ENCODE measurements around the gene CDNF. TPM values are rescaled to one million over a fixed set of nuclear protein-coding genes. Genes with fewer than 3 reads are reported as not detected.

Gene CDNF
- total and polyA plus RNA-seq, 2 donors (not counting 3 experiments of a cell fraction or from before 2014, with no cell fraction given) = 0.40 to 0.58 TPM

GRCh38 chr10:14823966-14824365, 13.9 kb downstream of the CDNF start:
- no peak overlapping the region for H3K4me3 ChIP-seq (replicated peaks in 1 of 3; ENCODE audit: insufficient read depth in 1 of 3, low read depth in 1 of 3, low read length in 3 of 3)
- intact Hi-C loops (cut with micrococcal nuclease) = loop anchor here (1.0 kb wide), 7 partner anchors 42 to 627 kb away; no protein-coding TSS in a partner anchor
- H3K27ac ChIP-seq (ENCODE audit: insufficient read depth, low read depth, low read length) = no peak overlapping the region
- no peak for DNase-seq (ENCODE audit: low read depth, low spot score)
- H4K20me1 ChIP-seq (replicated peaks; ENCODE audit: control insufficient read depth, extremely low read depth, insufficient read depth, low read length) = no peaks in the 10 kb centered on the region
- FAIRE-seq = no peak
- H3K9ac ChIP-seq (replicated peaks; ENCODE audit: extremely low read depth, insufficient read depth, low read length) = no peak overlapping the region
- H2AFZ ChIP-seq (ENCODE audit: low read depth, low read length) = no peak overlapping the region
- no peaks in the 10 kb centered on the region for H3K36me3 ChIP-seq (ENCODE audit: control insufficient read depth in 2 of 2, extremely low read depth in 1 of 2, insufficient read depth in 2 of 2, low read length in 2 of 2)
- no peaks in the 10 kb centered on the region for H3K9me3 ChIP-seq (replicated peaks; ENCODE audit: control insufficient read depth, insufficient read depth, low read length)
- no TSS peak for BruUV-seq (replicated peaks)
- CTCF ChIA-PET = interaction anchor here (0.8 to 4.5 kb wide), 28 partner anchors 10 to 627 kb away, joined by 3 to 38 read pairs (median 6); partner anchors contain the start of genes CDNF, HSPA14 and MSANTD7
- dilution Hi-C loops (cut with MboI; ENCODE audit: extremely low pct_ligation_motif_present, low sequenced_read_pairs) = no loop called here
- POLR2A ChIA-PET = interaction anchor here (0.6 kb wide), 1 partner anchor 54 kb away, joined by 3 read pairs; no protein-coding TSS in a partner anchor
- peaks cover 20% of the 10 kb centered on the region for H3K4me1 ChIP-seq (ENCODE audit: control insufficient read depth, extremely low read depth, insufficient read depth, low read length)
- no peak overlapping the region for H3K4me2 ChIP-seq (ENCODE audit: insufficient read depth, low read length)
- no peaks in the 10 kb centered on the region for H3K79me2 ChIP-seq (ENCODE audit: control insufficient read depth, insufficient read depth, low read length)
- no peaks in the 10 kb centered on the region for H3K9me1 ChIP-seq (replicated peaks; ENCODE audit: control insufficient read depth, extremely low read depth, insufficient read depth, low read length)
- TF ChIP-seq, protein P1, sequence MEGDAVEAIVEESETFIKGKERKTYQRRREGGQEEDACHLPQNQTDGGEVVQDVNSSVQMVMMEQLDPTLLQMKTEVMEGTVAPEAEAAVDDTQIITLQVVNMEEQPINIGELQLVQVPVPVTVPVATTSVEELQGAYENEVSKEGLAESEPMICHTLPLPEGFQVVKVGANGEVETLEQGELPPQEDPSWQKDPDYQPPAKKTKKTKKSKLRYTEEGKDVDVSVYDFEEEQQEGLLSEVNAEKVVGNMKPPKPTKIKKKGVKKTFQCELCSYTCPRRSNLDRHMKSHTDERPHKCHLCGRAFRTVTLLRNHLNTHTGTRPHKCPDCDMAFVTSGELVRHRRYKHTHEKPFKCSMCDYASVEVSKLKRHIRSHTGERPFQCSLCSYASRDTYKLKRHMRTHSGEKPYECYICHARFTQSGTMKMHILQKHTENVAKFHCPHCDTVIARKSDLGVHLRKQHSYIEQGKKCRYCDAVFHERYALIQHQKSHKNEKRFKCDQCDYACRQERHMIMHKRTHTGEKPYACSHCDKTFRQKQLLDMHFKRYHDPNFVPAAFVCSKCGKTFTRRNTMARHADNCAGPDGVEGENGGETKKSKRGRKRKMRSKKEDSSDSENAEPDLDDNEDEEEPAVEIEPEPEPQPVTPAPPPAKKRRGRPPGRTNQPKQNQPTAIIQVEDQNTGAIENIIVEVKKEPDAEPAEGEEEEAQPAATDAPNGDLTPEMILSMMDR (IDR thresholded peaks at IDR 0.05; ENCODE audit: extremely low read depth in 1 of 2, insufficient read depth in 1 of 2, low read depth in 1 of 2, low read length in 2 of 2) = no peak
- no peak for TF ChIP-seq POLR2A (IDR thresholded peaks at IDR 0.05; ENCODE audit: low read depth, low read length)
- TF ChIP-seq, protein P2, sequence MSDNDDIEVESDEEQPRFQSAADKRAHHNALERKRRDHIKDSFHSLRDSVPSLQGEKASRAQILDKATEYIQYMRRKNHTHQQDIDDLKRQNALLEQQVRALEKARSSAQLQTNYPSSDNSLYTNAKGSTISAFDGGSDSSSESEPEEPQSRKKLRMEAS (IDR thresholded peaks at IDR 0.05; ENCODE audit: insufficient read depth, insufficient read length) = no peak
- no peak for TF ChIP-seq MYC (IDR thresholded peaks at IDR 0.05; ENCODE audit: low read depth, low read length)
- no peak for TF ChIP-seq FOS (IDR thresholded peaks at IDR 0.05; ENCODE audit: borderline replicate concordance, insufficient read depth, low read length)
- TF ChIP-seq EZH2 (IDR thresholded peaks at IDR 0.05; ENCODE audit: borderline replicate concordance, low read depth, low read length, severe bottlenecking) = no peak
- no peak for TF ChIP-seq GATA2 (IDR thresholded peaks at IDR 0.05; ENCODE audit: insufficient read depth, insufficient read length, low read depth, low read length)
- no peak for TF ChIP-seq JUN (IDR thresholded peaks at IDR 0.05; ENCODE audit: borderline replicate concordance, insufficient read depth, insufficient read length, low read depth)
- no peak for TF ChIP-seq POLR2AphosphoS5 (IDR thresholded peaks at IDR 0.05; ENCODE audit: insufficient read depth, low read depth, low read length)
- H3K27me3 ChIP-seq (ENCODE audit: control insufficient read depth in 2 of 2, insufficient read depth in 2 of 2, low read length in 2 of 2) = peaks cover 0 to 3% of the 10 kb centered on the region in 2 experiments
